Transverse colon (tissue), 4 donors: ENCODE data around the gene UPK1A. TPM values are rescaled to one million over a fixed set of nuclear protein-coding genes. Genes with fewer than 3 reads are reported as not detected.
"Not testable (repeated sequence)": the region's sequence is repeated elsewhere in the genome, so short reads cannot be mapped to it uniquely, and the experiment has no call there.

ENCODE experiments used
- DNase-seq: peaks from one replicate; pipeline ENCODE4 v3.0.0-alpha.2; 2019
- H3K27ac ChIP-seq, 4 donors: fragments of 200-600 bp; sonication (generic); 2 replicates each; pipeline ENCODE4 v1.5.1; 2016 to 2018; ENCODE audit warnings: inconsistent platforms in 4 of 4
- H3K27me3 ChIP-seq: fragments of 200-600 bp; sonication (generic); 2 replicates; pipeline ENCODE4 v1.5.1; 2017; ENCODE audit warnings: inconsistent platforms
- H3K36me3 ChIP-seq, 4 donors: fragments of 200-600 bp; sonication (generic); 2 replicates each; pipeline ENCODE4 v1.5.1; 2017 to 2019; ENCODE audit warnings: inconsistent platforms in 4 of 4
- H3K4me1 ChIP-seq, 4 donors: fragments of 200-600 bp; sonication (generic); 2 replicates each; pipeline ENCODE4 v1.5.1; 2017 to 2020; ENCODE audit warnings: inconsistent platforms in 4 of 4
- H3K4me3 ChIP-seq, 4 donors: fragments of 200-600 bp; sonication (generic); 1 replicate in 1 of 4; 2 replicates in 3 of 4; pipeline versions ENCODE4 v1.5.1 to v1.6.1; 2017 to 2019; ENCODE audit warnings: inconsistent platforms in 4 of 4
- H3K9me3 ChIP-seq, 2 donors: fragments of 200-600 bp; sonication (generic); 2 replicates each; pipeline ENCODE4 v1.5.1; 2017 to 2019; ENCODE audit warnings: inconsistent platforms in 2 of 2
- EP300 ChIP-seq: sonication (generic); formaldehyde crosslinking; IDR thresholded peaks from one replicate; pipeline ENCODE4 v1.6.1; 2017; ENCODE audit warnings: antibody characterized with exemption, low read depth
- POLR2A ChIP-seq: fragments of 450-650 bp; IDR thresholded peaks from one replicate; pipeline ENCODE4 v1.6.1; 2016; ENCODE audit warnings: antibody characterized with exemption, mild to moderate bottlenecking, moderate library complexity
- POLR2AphosphoS5 ChIP-seq, 3 donors: sonication (generic); formaldehyde crosslinking; IDR thresholded peaks; one replicate each; pipeline ENCODE4 v1.6.1; 2016; ENCODE audit warnings: antibody characterized with exemption in 3 of 3
- WGBS, 2 donors: methylation state at CpG; one replicate each; pipeline ENCODE4 v1.1.5; 2018; ENCODE audit warnings: low coverage in 1 of 2; 5-methylcytosine and 5-hydroxymethylcytosine counted together
- in situ Hi-C, 4 donors: fragments of 200-750 bp; cut with MboI; loops; one replicate each; pipeline versions ENCODE4 v1.15.0 to v1.15.1; 2017; ENCODE audit warnings: low sequenced_read_pairs in 3 of 4, low pct_ligation_motif_present in 1 of 4, low pct_unique_long_range_greater_than_20kb in 1 of 4
- intact Hi-C: fragments of 100-400 bp; cut with DNase I; formaldehyde crosslinking; loops from one replicate; pipeline ENCODE4 v1.15.1; 2023; ENCODE audit warnings: low total_unique reads
- total RNA-seq, 4 donors: library from RNA; depleted of rRNA; stranded (reverse); fragments of >200 nt; gene quantifications; one replicate each; pipeline ENCODE4 v1.1.0, GENCODE V29; 2016
- TF ChIP-seq, protein P1 (sequence below), 5 experiments: fragments of 200-600 bp in 3 of 5; fragments of 450-650 bp in 2 of 5; sonication (generic) in 3 of 5; IDR thresholded peaks; 1 replicate in 2 of 5; 2 replicates in 3 of 5; pipeline ENCODE4 v1.5.1; 2016 to 2017; ENCODE audit warnings: antibody characterized with exemption in 5 of 5, inconsistent platforms in 3 of 5, mild to moderate bottlenecking in 2 of 5, moderate library complexity in 1 of 5

Gene UPK1A
- total RNA-seq, 4 donors from 2014 or later = not detected

DNA sequence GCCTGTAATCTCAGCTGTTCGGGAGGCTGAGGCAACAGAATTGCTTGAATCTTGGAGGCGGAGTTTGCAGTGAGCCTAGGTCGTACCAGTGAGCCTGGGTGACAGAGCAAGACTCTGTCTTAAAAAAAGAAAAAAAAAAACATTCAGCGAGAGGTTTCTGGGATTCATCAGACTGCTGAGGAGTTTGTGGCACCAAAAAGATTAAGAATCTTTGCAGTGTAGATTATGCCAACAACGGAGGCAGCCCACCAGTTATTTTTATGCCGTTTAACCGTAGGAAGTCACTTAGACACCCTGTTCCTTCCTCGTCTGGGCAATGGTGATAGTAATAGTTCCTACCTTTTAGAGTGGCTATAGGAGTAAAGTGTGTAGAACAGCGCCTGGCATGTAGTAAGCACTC is 15.7 kb upstream of the UPK1A start:
- intact Hi-C loops (no loop called here), in situ Hi-C loops (no loop called here)
- Histone ChIP-seq H3K9me3 (no peaks in the 10 kb centered on the region), H3K4me3 (no peak overlapping the region), H3K27ac (no peak overlapping the region), H3K27me3 (no peaks in the 10 kb centered on the region), H3K4me1 (peaks cover 0 to 25% (median 20%) of the 10 kb centered on the region in 4 donors), H3K36me3 (peaks cover 0 to 41% (median 20%) of the 10 kb centered on the region in 4 donors)
- WGBS, 2 donors = 71 to 73% methylated on average over 9 of the region's 9 CpGs
- no peak for TF ChIP-seq POLR2A
- no peak for TF ChIP-seq POLR2AphosphoS5 (IDR thresholded peaks at IDR 0.05)
- TF ChIP-seq, protein P1, sequence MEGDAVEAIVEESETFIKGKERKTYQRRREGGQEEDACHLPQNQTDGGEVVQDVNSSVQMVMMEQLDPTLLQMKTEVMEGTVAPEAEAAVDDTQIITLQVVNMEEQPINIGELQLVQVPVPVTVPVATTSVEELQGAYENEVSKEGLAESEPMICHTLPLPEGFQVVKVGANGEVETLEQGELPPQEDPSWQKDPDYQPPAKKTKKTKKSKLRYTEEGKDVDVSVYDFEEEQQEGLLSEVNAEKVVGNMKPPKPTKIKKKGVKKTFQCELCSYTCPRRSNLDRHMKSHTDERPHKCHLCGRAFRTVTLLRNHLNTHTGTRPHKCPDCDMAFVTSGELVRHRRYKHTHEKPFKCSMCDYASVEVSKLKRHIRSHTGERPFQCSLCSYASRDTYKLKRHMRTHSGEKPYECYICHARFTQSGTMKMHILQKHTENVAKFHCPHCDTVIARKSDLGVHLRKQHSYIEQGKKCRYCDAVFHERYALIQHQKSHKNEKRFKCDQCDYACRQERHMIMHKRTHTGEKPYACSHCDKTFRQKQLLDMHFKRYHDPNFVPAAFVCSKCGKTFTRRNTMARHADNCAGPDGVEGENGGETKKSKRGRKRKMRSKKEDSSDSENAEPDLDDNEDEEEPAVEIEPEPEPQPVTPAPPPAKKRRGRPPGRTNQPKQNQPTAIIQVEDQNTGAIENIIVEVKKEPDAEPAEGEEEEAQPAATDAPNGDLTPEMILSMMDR (IDR thresholded peaks at IDR 0.05) = no peak
- no peak for TF ChIP-seq EP300
- DNase-seq = no peak

DNA sequence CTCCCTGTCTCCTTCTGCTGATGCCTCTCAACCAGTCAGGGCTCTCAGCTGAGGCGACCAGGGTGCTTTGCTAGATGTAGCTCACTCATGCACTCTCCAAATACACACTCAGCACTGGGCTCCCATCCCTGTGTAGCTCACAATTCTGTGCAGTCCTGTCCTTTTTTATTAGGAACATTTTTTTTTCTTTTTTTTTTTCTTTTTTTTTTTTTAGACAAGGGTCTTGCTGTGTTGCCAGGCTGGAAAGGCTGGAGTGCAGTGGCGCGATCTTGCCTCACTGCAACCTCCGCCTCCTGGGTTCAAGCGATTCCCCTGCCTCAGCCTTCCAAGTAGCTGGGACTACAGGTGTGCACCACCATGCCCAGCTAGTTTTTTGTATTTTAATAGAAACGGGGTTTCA is 11.5 kb upstream of the UPK1A start:
- H3K9me3 ChIP-seq, H3K27me3 ChIP-seq, intact Hi-C loops, H3K4me1 ChIP-seq, in situ Hi-C loops, H3K27ac ChIP-seq, DNase-seq, H3K4me3 ChIP-seq: not testable (repeated sequence)
- H3K36me3 ChIP-seq = peaks cover 0 to 79% (median 31%) of the 10 kb centered on the region in 4 donors
- WGBS, 2 donors = 95 to 100% methylated on average over 1 to 6 of the region's 6 CpGs

DNA sequence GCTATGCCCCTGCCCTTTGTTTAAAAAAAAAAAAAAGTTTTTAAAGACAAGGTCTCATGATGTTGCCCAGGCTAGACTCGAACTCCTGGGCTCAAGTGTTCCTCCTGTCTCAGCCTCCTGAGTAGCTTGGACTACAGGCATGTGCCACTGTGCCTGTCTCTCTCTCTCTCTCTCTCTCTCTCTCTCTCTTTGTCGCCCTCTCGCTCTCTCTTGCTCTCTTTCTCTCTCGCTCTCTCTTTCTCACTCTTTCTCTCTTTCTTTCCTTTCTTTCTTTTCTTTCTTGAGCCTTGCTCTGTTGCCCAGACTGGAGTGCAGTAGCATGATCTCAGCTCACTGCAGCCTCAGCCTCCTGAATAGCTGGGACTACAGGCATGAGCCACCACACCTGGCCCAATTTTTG is 10.7 kb upstream of the UPK1A start:
- no peak for DNase-seq
- no peaks in the 10 kb centered on the region for H3K27me3 ChIP-seq
- TF ChIP-seq EP300 = no peak
- TF ChIP-seq POLR2AphosphoS5 (IDR thresholded peaks at IDR 0.05) = no peak
- TF ChIP-seq, protein P1 (IDR thresholded peaks at IDR 0.05) = no peak
- TF ChIP-seq POLR2A = no peak
- peaks cover 0 to 86% (median 32%) of the 10 kb centered on the region in 4 donors for H3K36me3 ChIP-seq
- H3K4me1 ChIP-seq = peaks cover 0 to under 1% (median 0%) of the 10 kb centered on the region in 4 donors
- 92 to 95% methylated on average over 4 of the region's 4 CpGs for WGBS, 2 donors
- no peak overlapping the region for H3K27ac ChIP-seq
- in situ Hi-C loops (no loop called here), intact Hi-C loops (no loop called here)
- H3K9me3 ChIP-seq = no peaks in the 10 kb centered on the region
- no peak overlapping the region for H3K4me3 ChIP-seq

DNA sequence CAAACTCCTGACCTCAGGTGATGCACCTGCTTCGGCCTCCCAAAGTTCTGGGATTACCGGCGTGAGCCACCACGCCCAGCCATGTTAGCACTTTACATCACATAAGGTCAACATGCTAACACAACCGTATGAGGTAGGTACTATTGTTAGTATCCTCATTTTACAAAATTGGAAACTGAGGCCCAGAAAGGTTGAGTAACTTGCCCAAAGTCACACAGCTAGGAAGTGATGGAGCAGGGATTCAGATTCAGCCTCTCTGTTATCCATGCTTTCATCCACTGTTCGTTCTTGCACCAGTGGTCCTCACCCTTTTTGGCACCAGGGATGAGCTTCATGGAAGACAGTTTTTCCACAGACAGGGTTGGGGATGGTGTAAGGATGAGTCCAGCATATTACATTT is 9.6 kb upstream of the UPK1A start:
- TF ChIP-seq POLR2A = no peak
- TF ChIP-seq POLR2AphosphoS5 (IDR thresholded peaks at IDR 0.05) = no peak
- TF ChIP-seq EP300 = no peak
- TF ChIP-seq, protein P1 (IDR thresholded peaks at IDR 0.05) = no peak
- WGBS, 2 donors = 80 to 91% methylated on average over 1 to 6 of the region's 6 CpGs
- H3K9me3 ChIP-seq = no peaks in the 10 kb centered on the region
- intact Hi-C loops (no loop called here), in situ Hi-C loops (no loop called here)
- H3K4me3 ChIP-seq = no peak overlapping the region
- no peaks in the 10 kb centered on the region for H3K4me1 ChIP-seq
- peaks cover 0 to 88% (median 33%) of the 10 kb centered on the region in 4 donors for H3K36me3 ChIP-seq
- DNase-seq = no peak
- no peak overlapping the region for H3K27ac ChIP-seq
- no peaks in the 10 kb centered on the region for H3K27me3 ChIP-seq
